ENCODE measurements around the gene EFCAB6. TPM values are rescaled to one million over a fixed set of nuclear protein-coding genes. Genes with fewer than 3 reads are reported as not detected.

EFCAB6 gene
- total RNA-seq, 2 experiments from 2014 or later, result 0.56 to 0.71 TPM

DNA sequence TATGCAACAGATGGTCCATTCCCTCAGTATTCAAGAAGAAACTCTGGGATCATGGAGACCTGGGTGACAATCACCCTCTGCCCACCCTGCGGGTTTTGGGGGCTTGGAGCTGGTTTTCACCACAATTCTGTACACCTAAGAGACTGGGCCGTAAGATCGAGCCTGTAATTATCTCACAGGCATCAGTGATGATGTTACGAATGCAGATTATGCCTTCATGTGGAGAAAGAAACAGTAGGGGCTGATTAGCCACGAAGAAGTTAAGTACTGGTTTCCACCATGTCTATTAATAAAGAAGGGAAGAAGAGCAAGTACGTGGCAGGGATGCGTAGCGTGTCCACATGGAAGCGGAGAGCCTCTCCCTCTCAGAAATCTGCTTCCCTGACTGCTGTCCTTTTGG lies 5.3 kb upstream of the EFCAB6 start:
- ATAC-seq (no peak), DNase-seq (no peak)
- Mint-ChIP-seq H3K9me3 (ENCODE audit: low read depth) (no peaks in the 10 kb centered on the region), H3K36me3 (ENCODE audit: low read depth) (peaks cover 11% of the 10 kb centered on the region), H3K27me3 (peaks cover 8% of the 10 kb centered on the region), H3K4me1 (peaks cover 11% of the 10 kb centered on the region), H3K27ac (no peak overlapping the region), H3K4me3 (no peak overlapping the region)
- ChIA-PET POLR2A (no interaction called here), CTCF (interaction anchor here (1.1 kb wide), 1 partner anchor 129 kb away, joined by 3 read pairs; no protein-coding TSS in a partner anchor)
- intact Hi-C loops (cut with DNase I, micrococcal nuclease), result loop anchor here in 1 of 2 experiments (10.0 kb wide), 1 partner anchor 807 kb away; no protein-coding TSS in a partner anchor

DNA sequence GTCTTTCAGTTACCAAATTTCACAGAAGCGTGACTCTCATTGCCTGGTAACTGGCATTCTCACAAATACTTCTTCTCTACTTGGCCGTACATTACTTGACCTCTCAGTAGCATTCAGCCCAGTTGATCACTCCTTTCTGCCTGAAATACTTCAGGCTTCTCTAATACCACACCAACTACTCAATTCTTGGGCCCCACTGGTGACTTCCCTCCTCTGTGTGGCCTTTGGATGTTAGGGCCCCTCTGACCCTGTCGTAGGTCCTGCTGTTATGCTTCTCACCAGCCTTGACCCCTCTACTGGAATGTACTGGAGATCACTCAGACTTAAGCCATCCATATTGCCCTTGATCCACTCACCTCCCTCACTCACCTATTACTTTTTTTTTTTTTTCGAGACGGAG lies 2.2 kb upstream of the EFCAB6 start:
- intact Hi-C loops (cut with DNase I, micrococcal nuclease), result loop anchor here in 1 of 2 experiments (5.0 to 10.0 kb wide), 2 partner anchors 627 to 811 kb away; partner anchors contain the start of gene TTLL12
- H3K4me1 Mint-ChIP-seq, result peaks cover 23% of the 10 kb centered on the region
- H3K36me3 Mint-ChIP-seq (ENCODE audit: low read depth), result peaks cover 11% of the 10 kb centered on the region
- DNase-seq, result no peak
- POLR2A ChIA-PET, result no interaction called here
- H3K9me3 Mint-ChIP-seq (ENCODE audit: low read depth), result no peaks in the 10 kb centered on the region
- H3K27me3 Mint-ChIP-seq, result no peaks in the 10 kb centered on the region
- no peak overlapping the region for H3K27ac Mint-ChIP-seq
- H3K4me3 Mint-ChIP-seq, result peak overlapping the region; percentile 10
- CTCF ChIA-PET, result no interaction called here
- ATAC-seq, result no peak

DNA sequence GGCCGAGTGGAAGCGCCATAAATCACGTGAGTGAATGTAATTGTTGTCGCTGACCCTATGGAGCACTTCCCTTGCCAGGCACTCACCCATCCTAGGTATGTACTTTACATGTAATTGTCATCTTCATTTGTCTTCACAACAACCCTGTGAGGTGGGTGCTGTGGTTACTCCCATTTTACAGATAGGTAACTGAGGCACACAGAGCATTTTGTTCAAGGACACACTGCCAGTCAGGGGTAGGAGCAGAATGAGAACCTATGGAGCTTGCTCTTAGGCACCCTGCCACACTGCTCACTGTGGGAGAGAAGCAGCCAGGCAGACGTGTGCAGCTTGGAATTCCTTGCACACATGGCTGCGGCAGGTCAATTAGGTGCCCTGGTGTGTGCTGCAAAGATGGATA lies 785 bp upstream of the EFCAB6 start:
- no peaks in the 10 kb centered on the region for H3K27me3 Mint-ChIP-seq
- ChIA-PET CTCF (interaction anchor here (0.6 kb wide), 1 partner anchor 10 kb away, joined by 3 read pairs; no protein-coding TSS in a partner anchor), POLR2A (no interaction called here)
- no peak for DNase-seq
- H3K4me1 Mint-ChIP-seq, result peaks cover 23% of the 10 kb centered on the region
- no peaks in the 10 kb centered on the region for H3K9me3 Mint-ChIP-seq (ENCODE audit: low read depth)
- H3K4me3 Mint-ChIP-seq, result peak overlapping the region; percentile 87
- H3K36me3 Mint-ChIP-seq (ENCODE audit: low read depth), result peaks cover 11% of the 10 kb centered on the region
- intact Hi-C loops (cut with DNase I, micrococcal nuclease), result loop anchor here in 1 of 2 experiments (1.0 to 10.0 kb wide), 4 partner anchors 110 to 812 kb away; partner anchors contain the start of genes PNPLA3, SAMM50 and TTLL12
- peak overlapping the region; percentile 90 for H3K27ac Mint-ChIP-seq
- ATAC-seq, result no peak

DNA sequence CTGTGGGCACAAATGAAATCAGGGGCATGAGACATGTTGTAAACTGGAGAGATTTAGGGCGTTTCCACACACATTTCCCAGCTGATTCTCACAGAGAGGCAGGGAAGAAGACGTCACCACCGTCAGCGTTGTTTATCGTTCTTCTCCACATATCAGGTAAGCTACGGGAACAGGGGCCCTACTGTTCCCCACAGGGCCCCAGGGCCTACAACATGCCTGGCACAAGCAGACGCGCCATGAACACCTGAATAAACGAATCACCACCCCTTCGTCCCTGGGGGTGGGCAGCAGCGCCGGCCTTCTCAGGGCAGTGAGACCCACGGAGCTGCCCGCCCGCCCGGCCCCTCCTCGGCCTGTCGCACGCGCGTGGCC lies 342 bp downstream of the EFCAB6 start:
- peak overlapping the region; percentile 87 for H3K4me3 Mint-ChIP-seq
- H3K36me3 Mint-ChIP-seq (ENCODE audit: low read depth), result peaks cover 11% of the 10 kb centered on the region
- ChIA-PET POLR2A (interaction anchor here (0.6 kb wide), 1 partner anchor 31 kb away, joined by 5 read pairs; no protein-coding TSS in a partner anchor), CTCF (interaction anchor here (0.6 kb wide), 1 partner anchor 71 kb away, joined by 3 read pairs; no protein-coding TSS in a partner anchor)
- intact Hi-C loops (cut with DNase I, micrococcal nuclease), result loop anchor here in 1 of 2 experiments (1.0 to 10.0 kb wide), 4 partner anchors 112 to 813 kb away; partner anchors contain the start of genes PNPLA3, SAMM50 and TTLL12
- H3K9me3 Mint-ChIP-seq (ENCODE audit: low read depth), result no peaks in the 10 kb centered on the region
- no peaks in the 10 kb centered on the region for H3K27me3 Mint-ChIP-seq
- H3K4me1 Mint-ChIP-seq, result peaks cover 23% of the 10 kb centered on the region
- DNase-seq, result peak; percentile 29
- H3K27ac Mint-ChIP-seq, result peak overlapping the region; percentile 90
- peak; percentile 15 for ATAC-seq

DNA sequence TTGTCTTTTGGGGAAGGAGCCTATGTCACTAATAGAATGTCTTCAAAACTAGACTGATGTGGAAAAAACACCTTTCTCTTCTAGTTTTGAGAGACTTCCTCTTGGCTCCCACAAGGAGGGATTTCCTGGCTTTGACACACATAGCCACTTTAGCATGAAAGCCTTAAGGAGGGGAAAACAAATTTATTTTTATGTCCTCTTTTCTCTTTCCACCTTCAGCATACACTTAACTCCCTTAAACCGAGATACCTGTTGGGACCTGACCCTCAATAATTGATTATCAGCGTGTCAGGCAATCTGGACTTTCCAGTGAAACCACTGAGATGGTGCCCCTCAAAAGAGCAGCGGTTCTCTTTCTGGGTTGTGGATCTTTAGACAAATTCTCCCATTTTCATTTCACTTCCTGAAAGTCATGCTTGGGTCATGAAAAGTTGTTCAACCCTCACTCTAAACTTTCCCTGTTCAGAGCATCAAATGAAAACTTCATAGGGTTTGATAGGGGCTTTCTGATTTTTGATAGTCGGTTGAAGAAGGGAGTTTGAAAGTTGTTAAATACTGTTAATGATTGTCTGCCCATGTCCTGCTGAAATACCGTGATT lies 9.1 kb downstream of the EFCAB6 start:
- intact Hi-C loops (cut with DNase I, micrococcal nuclease), result no loop called here
- CTCF ChIA-PET, result interaction anchor here (1.5 kb wide), 1 partner anchor 10 kb away, joined by 3 read pairs; no protein-coding TSS in a partner anchor
- Mint-ChIP-seq H3K36me3 (ENCODE audit: low read depth) (peaks cover 7% of the 10 kb centered on the region), H3K9me3 (ENCODE audit: low read depth) (peaks cover 12% of the 10 kb centered on the region), H3K27ac (no peak overlapping the region), H3K27me3 (peaks cover 21% of the 10 kb centered on the region), H3K4me1 (no peaks in the 10 kb centered on the region), H3K4me3 (no peak overlapping the region)
- POLR2A ChIA-PET, result no interaction called here
- ATAC-seq, result no peak
- no peak for DNase-seq

DNA sequence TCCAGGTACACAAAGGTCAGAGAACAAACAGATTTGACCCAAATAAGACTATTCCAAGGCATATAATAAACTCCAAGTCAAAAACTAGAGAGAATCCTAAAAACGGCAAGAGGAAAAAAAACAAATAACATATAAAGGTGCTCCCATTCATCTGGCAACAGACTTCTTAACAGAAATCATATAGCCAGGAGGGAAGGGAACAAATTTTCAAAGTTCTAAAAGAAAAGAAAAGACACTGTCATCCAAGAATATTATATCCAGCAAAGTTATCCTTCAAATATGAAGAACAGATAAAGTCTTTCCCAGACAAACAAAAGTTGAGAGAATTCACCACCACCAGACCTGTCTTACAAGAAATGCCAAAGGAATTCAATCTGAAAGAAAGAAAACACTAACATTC lies 11.1 kb downstream of the EFCAB6 start:
- POLR2A ChIA-PET, result no interaction called here
- DNase-seq, result no peak

DNA sequence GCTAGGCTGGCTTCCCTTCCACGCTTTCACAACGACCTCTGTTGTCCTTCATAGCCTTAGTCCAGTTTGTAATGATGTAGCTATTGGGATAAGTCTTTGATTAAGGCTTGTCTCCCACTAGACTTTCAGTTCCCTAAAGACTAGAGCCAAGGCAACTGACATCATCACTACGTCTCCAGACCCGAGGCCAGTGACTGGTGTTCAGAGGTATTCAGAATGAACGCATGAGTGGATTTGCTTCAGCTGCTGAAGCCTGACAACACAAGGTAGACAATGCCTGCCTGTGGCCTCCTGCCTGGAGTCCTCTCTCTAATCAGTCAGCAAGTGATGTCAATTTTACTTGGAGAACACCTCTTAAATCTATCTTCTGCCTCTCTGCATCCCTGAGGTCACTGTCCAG lies 13.6 kb downstream of the EFCAB6 start:
- intact Hi-C loops (cut with DNase I, micrococcal nuclease), result no loop called here
- Mint-ChIP-seq H3K27me3 (peaks cover 27% of the 10 kb centered on the region), H3K27ac (no peak overlapping the region), H3K4me1 (no peaks in the 10 kb centered on the region), H3K4me3 (no peak overlapping the region), H3K9me3 (ENCODE audit: low read depth) (peaks cover 12% of the 10 kb centered on the region), H3K36me3 (ENCODE audit: low read depth) (peaks cover 7% of the 10 kb centered on the region)
- POLR2A ChIA-PET, result no interaction called here
- DNase-seq (no peak), ATAC-seq (no peak)
- CTCF ChIA-PET, result no interaction called here

More for the DNA sequence above, 11.1 kb downstream of the EFCAB6 start:
- Mint-ChIP-seq H3K9me3 (ENCODE audit: low read depth) (peaks cover 12% of the 10 kb centered on the region), H3K27ac (no peak overlapping the region), H3K4me1 (no peaks in the 10 kb centered on the region), H3K27me3 (peaks cover 22% of the 10 kb centered on the region), H3K4me3 (no peak overlapping the region), H3K36me3 (ENCODE audit: low read depth) (peaks cover 7% of the 10 kb centered on the region)
- intact Hi-C loops (cut with DNase I, micrococcal nuclease), result no loop called here
- no peak for ATAC-seq
- CTCF ChIA-PET, result no interaction called here

DNA sequence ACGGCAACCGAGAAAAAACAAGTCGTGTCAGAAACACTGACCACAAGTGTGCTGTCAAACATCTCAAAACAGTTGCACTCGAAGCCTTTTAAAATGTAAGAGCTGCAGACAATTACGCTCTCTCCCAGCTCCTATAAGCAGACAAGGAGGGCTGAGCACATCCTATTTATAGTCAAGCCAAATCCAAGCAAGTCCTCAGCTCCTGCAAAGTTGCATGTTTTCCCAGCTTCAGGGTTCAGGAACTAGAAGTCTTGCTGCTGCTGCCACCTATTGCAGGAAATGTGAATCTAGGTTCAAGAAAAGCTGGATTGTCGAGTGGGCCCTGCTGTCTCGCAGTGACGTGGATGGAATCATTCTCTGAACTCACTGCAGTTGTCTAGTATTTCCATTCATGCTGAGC lies 15.5 kb downstream of the EFCAB6 start:
- no peak overlapping the region for H3K27ac Mint-ChIP-seq
- no peak for ATAC-seq
- H3K27me3 Mint-ChIP-seq, result peaks cover 22% of the 10 kb centered on the region
- no peak overlapping the region for H3K4me3 Mint-ChIP-seq
- POLR2A ChIA-PET, result no interaction called here
- CTCF ChIA-PET, result no interaction called here
- H3K9me3 Mint-ChIP-seq (ENCODE audit: low read depth), result peaks cover 12% of the 10 kb centered on the region
- no peaks in the 10 kb centered on the region for H3K4me1 Mint-ChIP-seq
- intact Hi-C loops (cut with DNase I, micrococcal nuclease), result no loop called here
- H3K36me3 Mint-ChIP-seq (ENCODE audit: low read depth), result peaks cover 7% of the 10 kb centered on the region
- no peak for DNase-seq

DNA sequence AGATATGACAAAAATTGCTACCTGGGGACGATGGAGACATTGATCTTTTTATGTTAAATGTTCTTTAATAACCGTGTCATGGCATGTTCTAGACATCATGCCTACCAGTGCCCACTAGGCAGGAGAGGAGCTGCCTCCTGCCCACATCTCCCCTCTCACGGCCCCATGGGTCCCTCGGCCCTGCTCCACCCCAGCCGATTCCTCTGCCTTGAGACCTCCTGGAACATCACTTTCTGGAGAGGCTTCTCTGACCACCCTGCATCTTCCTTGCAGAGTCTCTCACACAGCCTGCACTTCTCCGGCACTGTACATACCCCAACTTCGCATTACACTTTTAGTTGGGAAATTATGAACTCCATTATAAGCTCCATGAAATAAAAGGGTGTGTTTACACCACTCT lies 16.8 kb downstream of the EFCAB6 start:
- ChIA-PET CTCF (no interaction called here), POLR2A (no interaction called here)
- Mint-ChIP-seq H3K4me1 (no peaks in the 10 kb centered on the region), H3K9me3 (ENCODE audit: low read depth) (peaks cover 3% of the 10 kb centered on the region), H3K27ac (no peak overlapping the region), H3K27me3 (peaks cover 12% of the 10 kb centered on the region), H3K36me3 (ENCODE audit: low read depth) (no peaks in the 10 kb centered on the region), H3K4me3 (no peak overlapping the region)
- no peak for ATAC-seq
- intact Hi-C loops (cut with DNase I, micrococcal nuclease), result no loop called here
- DNase-seq, result no peak

DNA sequence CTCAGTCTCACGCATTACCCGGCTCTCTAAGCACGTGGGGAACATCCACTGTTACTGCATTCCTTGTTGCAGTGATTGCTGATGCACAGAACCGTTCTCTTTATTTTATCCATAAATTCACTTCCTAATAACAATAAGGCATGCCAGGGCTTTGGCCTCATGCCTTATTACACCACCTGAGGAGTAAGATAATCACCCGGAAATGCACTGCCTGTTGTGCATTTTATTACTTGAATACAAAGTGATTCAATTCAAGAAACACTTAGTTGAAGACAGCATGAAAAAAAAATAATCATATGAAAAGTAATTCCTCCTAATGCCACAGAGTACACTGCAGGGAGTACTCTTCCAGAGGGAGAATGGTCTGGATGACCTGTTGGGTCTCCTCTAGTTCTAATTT lies 19.2 kb downstream of the EFCAB6 start:
- DNase-seq (no peak), ATAC-seq (no peak)
- no peaks in the 10 kb centered on the region for H3K9me3 Mint-ChIP-seq (ENCODE audit: low read depth)
- H3K27me3 Mint-ChIP-seq, result peaks cover 8% of the 10 kb centered on the region
- no peak overlapping the region for H3K27ac Mint-ChIP-seq
- no peak overlapping the region for H3K4me3 Mint-ChIP-seq
- CTCF ChIA-PET, result no interaction called here
- POLR2A ChIA-PET, result no interaction called here
- H3K4me1 Mint-ChIP-seq, result no peaks in the 10 kb centered on the region
- H3K36me3 Mint-ChIP-seq (ENCODE audit: low read depth), result no peaks in the 10 kb centered on the region
- intact Hi-C loops (cut with DNase I, micrococcal nuclease), result no loop called here

DNA sequence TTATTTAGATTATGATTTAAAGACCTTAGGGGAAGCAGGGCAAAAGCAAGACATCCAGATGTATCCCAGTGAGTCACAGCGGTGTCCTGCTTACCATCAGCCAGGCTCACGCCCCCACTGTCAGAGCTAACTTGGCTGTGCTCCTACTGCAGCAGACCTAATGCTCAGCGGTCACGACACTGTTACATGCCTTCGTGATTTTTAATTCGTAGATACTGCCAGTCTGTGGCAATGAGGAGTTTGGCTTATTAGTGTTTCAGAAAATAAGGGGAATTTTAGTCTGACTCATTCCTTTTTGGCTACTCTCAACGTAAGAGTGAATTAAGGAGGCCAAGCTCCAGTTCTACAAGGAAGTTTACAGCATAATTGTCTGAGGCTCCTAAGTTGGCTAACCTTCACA lies 22.7 kb downstream of the EFCAB6 start:
- Mint-ChIP-seq H3K9me3 (ENCODE audit: low read depth) (no peaks in the 10 kb centered on the region), H3K36me3 (ENCODE audit: low read depth) (no peaks in the 10 kb centered on the region), H3K4me1 (no peaks in the 10 kb centered on the region), H3K4me3 (no peak overlapping the region), H3K27me3 (peaks cover 7% of the 10 kb centered on the region), H3K27ac (no peak overlapping the region)
- ChIA-PET CTCF (interaction anchor here (0.7 kb wide), 1 partner anchor 95 kb away, joined by 4 read pairs; no protein-coding TSS in a partner anchor), POLR2A (no interaction called here)
- no peak for ATAC-seq
- DNase-seq, result no peak
- intact Hi-C loops (cut with DNase I, micrococcal nuclease), result no loop called here

DNA sequence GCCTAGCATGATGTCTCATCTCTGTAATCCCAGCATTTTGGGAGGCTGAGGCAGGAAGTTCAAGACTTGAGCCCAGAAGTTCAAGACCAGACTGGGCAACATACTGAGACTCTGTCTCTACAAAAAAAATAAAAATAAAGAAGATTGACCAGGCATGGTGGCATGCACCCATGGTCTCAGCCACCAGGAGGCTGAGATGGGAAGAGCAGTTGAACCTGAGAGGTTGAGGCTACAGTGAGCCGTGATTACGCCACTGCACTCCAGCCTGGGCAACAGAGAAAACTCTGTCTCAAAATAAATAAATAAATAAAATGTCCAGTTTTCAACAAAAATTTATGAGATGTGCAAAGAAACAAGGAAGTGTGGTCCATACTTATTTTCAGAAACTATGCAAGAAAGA lies 28.3 kb downstream of the EFCAB6 start:
- intact Hi-C loops (cut with DNase I, micrococcal nuclease), result no loop called here
- DNase-seq, result no peak
- no peak overlapping the region for H3K4me3 Mint-ChIP-seq
- ATAC-seq, result no peak
- no peaks in the 10 kb centered on the region for H3K4me1 Mint-ChIP-seq
- ChIA-PET POLR2A (no interaction called here), CTCF (interaction anchor here (1.3 kb wide), 1 partner anchor 101 kb away, joined by 3 read pairs; no protein-coding TSS in a partner anchor)
- no peaks in the 10 kb centered on the region for H3K9me3 Mint-ChIP-seq (ENCODE audit: low read depth)
- no peak overlapping the region for H3K27ac Mint-ChIP-seq
- H3K36me3 Mint-ChIP-seq (ENCODE audit: low read depth), result no peaks in the 10 kb centered on the region
- peaks cover 7% of the 10 kb centered on the region for H3K27me3 Mint-ChIP-seq

Measured in activated CD4-positive, alpha-beta T cell treated with anti-CD3 and anti-CD28 coated beads for 36 hours (primary cell).